ENCODE measurements around the gene DHX35.

The DHX35 gene

GRCh38 chr20:39052676-39053075, 90.5 kb downstream of the DHX35 start:
- DNase-seq (ENCODE audit: low read depth in 1 of 2, low spot score in 1 of 2), result no peak

- DNase-seq (ENCODE audit: low read depth in 1 of 2, low spot score in 1 of 2), result no peak
Observed at GRCh38 chr20:39057143-39057542, 95.0 kb downstream of the DHX35 start.

- no peak for DNase-seq (ENCODE audit: low read depth in 1 of 2, low spot score in 1 of 2)
Observed at GRCh38 chr20:39057911-39058310, 95.8 kb downstream of the DHX35 start.

GRCh38 chr20:39059036-39059435, 96.9 kb downstream of the DHX35 start:
- DNase-seq (ENCODE audit: low read depth in 1 of 2, low spot score in 1 of 2), result no peak

- no peak for DNase-seq (ENCODE audit: low read depth in 1 of 2, low spot score in 1 of 2)
Observed at GRCh38 chr20:39066471-39067242, 104.5 kb downstream of the DHX35 start.

GRCh38 chr20:39067526-39068216, 105.5 kb downstream of the DHX35 start:
- DNase-seq (ENCODE audit: low read depth in 1 of 2, low spot score in 1 of 2), result no peak

GRCh38 chr20:39069976-39070375, 107.8 kb downstream of the DHX35 start:
- no peak for DNase-seq (ENCODE audit: low read depth in 1 of 2, low spot score in 1 of 2)

- DNase-seq (ENCODE audit: low read depth in 1 of 2, low spot score in 1 of 2), result no peak
Observed at GRCh38 chr20:39070484-39071231, 108.5 kb downstream of the DHX35 start.

GRCh38 chr20:39072132-39072531, 110.0 kb downstream of the DHX35 start:
- no peak for DNase-seq (ENCODE audit: low read depth in 1 of 2, low spot score in 1 of 2)

- no peak for DNase-seq (ENCODE audit: low read depth in 1 of 2, low spot score in 1 of 2)
Observed at GRCh38 chr20:39072653-39073052, 110.5 kb downstream of the DHX35 start.

- DNase-seq (ENCODE audit: low read depth in 1 of 2, low spot score in 1 of 2), result no peak
Observed at GRCh38 chr20:39075731-39076130, 113.6 kb downstream of the DHX35 start.

- no peak for DNase-seq (ENCODE audit: low read depth in 1 of 2, low spot score in 1 of 2)
Observed at GRCh38 chr20:39076958-39077357, 114.8 kb downstream of the DHX35 start.

GRCh38 chr20:39080326-39080725, 118.2 kb downstream of the DHX35 start:
- no peak for DNase-seq (ENCODE audit: low read depth in 1 of 2, low spot score in 1 of 2)

GRCh38 chr20:39081255-39081654, 119.1 kb downstream of the DHX35 start:
- peak; percentile 45 to 67 for DNase-seq (ENCODE audit: low read depth in 1 of 2, low spot score in 1 of 2)

GRCh38 chr20:39082622-39083398, 120.7 kb downstream of the DHX35 start:
- DNase-seq (ENCODE audit: low read depth in 1 of 2, low spot score in 1 of 2), result no peak

GRCh38 chr20:39083761-39084160, 121.6 kb downstream of the DHX35 start:
- DNase-seq (ENCODE audit: low read depth in 1 of 2, low spot score in 1 of 2), result no peak

GRCh38 chr20:39089029-39089428, 126.9 kb downstream of the DHX35 start:
- DNase-seq (ENCODE audit: low read depth in 1 of 2, low spot score in 1 of 2), result no peak
